Measurements from ENCODE around the gene FNDC5.
A peak's percentile ranks its signal among the peaks of the same experiment; 100 is the strongest.

Gene FNDC5

DNA sequence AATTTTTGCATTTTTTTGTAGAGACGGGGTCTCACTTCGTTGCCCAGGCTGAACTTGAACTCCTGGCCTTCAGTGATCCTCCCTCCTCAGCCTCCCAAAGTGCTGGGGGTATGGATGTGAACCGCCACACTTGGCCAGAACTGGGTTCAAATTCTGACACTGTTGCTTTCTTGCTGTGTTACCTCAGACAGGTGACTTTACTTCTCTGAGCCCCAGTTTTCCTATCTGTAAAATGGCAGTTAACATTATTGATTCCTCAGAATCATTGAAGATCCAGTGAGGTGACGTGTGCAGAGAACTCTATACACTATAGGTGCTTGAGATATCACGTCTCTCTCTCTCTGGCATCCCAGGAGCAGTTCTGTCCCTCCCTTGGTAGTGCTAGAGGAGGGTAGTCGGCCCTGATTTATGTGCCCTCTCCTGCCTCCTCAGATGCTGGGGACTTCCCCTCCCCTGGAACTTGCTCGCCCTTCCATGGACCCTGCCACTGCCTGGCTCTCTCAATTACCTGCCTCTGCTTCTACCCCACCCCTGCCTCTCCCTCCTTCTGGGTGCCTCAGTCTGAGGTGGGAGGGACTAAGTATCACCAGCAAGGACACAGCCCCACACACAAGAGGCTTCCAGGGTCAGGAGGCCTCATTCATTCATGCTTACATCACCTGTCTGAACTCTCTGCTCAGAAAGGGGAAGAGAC lies 12.8 kb upstream of the FNDC5 start:
- DNase-seq = no peak

- DNase-seq = no peak
Observed at GRCh38 chr1:32881871-32882850, 11.4 kb upstream of the FNDC5 start.

- no peak for DNase-seq
Observed at GRCh38 chr1:32881291-32881690, 10.6 kb upstream of the FNDC5 start.

- DNase-seq = no peak
Observed at GRCh38 chr1:32878637-32879041, 7.9 kb upstream of the FNDC5 start.

DNA sequence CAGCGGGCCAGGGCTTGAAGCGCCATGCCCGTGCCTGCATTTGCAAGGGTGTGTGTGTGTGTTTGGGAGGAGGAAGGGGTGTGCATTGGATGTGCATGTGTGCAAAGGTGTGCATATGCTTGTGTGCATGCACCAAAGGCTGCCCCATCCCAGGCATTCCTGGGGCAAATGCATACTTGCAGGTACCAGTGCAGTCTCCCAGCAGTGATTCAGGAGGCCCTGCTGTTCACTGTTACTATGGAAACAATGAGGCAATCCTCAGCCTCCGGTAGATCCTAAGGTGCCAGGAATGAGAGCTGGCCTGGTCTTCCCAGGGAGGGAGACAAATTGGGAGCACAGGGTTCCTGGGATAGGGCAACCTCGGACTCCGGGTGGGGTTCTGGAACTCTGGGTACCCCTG lies 7.5 kb upstream of the FNDC5 start:
- no peak for DNase-seq

GRCh38 chr1:32877211-32878110 lies 6.7 kb upstream of the FNDC5 start:
- DNase-seq = no peak

GRCh38 chr1:32876341-32877210 lies 5.9 kb upstream of the FNDC5 start:
- DNase-seq = peak in 1 of 2 experiments; percentile 47

DNA sequence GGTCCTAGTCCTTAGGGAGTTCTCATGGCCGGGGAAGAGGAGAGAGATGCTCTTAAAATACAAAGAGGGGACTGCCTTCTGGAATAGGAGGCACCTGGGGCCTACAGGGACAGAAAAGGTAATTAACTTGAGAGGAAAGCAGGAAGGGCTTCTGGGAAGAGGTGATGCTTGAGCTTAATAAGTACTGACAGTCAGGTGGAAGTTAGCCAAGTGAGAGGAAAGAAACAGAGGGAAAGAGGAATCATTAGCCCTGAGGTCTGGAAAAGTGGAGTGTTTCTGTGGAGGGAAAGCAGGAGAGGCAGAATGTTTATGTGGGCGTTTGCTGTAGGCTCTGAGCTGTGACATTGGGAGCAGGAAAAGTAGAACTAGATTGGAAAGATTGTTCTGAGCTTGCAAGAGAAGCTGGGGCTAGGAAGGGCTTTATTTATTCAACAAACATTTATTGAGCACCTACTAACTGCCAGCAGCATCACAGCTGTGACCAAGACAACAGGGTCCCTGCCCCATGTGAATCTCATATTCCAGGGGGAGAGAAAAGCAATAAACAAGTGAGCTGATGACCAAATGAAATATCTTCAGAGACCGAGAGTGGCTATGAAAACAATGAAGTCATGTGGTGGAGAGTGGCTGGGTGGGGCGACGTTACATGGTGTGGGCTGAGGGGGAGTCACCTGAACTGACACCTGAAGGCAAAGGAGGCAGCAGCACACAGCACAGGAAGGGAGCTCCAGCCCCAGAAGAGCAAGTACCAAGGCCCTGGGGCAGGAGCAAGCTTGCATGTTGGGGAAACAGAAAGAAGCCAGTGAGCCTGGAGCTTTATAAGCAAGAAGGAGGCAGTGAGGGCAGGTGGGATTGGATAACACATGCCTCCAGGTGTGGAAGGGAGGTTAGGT lies 4.4 kb upstream of the FNDC5 start:
- DNase-seq = no peak

DNA sequence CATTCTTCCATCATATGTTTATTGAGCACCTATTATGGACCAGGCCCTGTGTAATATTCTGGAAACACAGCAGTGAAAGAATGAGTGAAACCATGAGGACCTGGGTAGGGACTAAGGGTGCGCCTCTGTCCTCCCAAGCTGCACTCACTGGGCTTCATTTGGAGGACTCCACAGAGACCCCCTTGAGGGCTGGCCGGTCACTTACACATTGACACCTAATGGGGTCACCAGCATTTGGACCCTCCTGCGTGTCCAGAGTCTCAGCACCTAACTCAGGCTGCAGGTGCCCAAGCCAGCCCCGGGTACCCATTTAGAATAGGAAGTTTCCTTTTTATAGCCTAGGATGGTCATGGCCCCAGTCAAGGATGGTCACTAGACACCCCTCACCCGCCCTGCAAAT lies 2.8 kb upstream of the FNDC5 start:
- no peak for DNase-seq

GRCh38 chr1:32872192-32872460 lies 1.4 kb upstream of the FNDC5 start:
- DNase-seq = no peak

DNA sequence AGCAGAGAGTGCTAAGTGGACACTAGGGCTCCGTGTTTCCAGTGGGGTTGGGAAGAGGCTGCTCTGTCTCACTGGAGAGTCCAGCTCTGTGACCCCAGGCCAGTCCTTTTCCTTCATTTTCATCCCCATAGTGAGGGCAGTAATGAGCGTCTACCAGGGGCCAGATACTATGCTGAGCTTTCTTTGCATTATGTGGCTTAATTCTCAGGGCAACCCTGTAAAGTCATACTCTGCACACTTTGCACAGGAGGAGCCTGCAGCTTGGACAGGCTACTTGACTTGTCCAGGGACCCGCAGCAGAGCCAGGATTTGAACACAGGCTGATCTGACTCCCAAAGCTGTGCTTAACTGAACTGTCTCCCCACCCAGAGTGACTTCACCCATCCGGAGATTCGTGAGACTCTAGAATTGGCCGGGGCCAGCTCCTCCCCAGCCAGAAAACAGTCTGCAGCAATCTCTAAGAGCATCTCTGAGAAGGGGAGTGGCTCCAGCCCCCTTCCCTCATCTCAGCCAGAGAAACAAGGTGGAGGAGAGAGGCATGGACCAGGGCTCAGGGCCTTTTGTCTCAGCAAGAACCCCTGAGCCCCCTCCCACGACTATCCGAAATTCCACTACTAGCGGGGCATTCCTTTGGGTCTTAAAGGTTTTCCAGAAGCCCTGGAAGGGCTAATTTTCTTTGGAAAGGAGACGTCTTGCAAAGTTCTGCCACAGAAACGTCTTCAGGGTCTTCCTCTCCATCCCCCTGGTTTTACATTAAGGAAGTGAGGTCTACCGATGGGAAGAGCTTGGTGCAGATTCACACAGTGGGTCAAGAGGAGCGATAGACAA lies 866 bp upstream of the FNDC5 start:
- no peak for DNase-seq

DNA sequence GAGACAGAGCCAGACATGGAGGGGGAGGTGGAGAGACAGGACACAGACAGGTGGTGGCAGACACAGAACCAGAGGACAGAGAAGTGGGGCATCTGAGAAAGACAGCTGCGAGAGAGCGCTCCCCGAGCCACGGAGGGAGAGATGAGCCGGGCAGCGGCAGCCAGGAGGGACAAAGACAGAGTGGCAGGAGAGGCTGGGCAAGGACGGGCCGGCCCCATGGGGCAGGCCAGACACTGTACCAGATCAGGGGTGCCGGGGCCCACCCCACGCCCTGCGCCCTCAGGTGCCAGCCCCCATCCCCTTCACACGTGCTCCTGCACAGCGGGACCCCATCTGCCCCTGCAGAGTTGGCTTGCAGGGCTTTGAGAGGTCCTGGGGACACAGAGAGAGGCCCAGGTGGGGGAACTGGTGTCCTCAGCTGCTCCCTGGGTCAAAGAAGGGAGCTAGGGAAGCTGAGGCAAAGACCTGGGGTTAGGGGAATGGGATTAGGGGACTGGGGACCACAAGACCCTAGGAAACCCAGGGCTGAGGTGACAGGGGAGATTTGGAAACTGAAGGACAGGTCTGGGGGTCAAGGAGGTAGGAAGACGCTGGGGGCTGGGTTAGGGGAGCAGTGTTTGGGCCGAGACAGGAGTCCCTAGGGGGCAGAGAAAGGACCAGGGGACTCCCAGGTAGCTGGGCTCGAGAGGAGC lies 643 bp downstream of the FNDC5 start:
- DNase-seq = peak in 1 of 2 experiments; percentile 26

DNA sequence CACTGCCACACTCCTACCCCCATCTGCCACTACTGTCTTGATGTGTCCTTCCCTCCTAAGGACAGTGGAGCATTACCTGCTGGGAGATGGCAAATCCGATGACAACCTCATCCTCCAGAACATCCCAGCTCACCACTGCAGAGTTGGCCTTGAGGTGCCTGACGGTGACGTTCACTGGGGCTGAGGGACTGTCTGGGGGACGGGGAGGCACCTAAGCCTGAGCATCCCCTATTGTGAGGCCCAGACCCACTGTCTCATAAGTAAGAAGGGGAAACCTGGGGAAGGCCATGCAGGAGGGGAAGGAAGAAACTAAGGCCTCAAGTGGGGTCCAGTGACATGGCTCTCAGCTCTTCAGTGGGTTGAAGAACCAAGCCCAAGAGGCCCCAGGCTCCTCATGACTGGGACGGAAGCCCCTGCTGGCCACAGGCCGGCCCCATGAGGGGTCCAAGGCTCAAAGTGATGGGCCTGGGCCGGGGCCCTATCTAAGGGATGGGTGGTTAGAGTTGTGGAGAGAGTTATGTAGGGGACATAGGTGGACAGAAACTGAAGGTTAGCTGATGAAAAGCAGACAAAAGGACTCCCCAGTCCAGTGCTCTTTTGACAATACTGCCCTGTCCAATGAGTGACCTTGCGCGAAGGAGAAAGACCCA lies 1.8 kb downstream of the FNDC5 start:
- DNase-seq = no peak

DNA sequence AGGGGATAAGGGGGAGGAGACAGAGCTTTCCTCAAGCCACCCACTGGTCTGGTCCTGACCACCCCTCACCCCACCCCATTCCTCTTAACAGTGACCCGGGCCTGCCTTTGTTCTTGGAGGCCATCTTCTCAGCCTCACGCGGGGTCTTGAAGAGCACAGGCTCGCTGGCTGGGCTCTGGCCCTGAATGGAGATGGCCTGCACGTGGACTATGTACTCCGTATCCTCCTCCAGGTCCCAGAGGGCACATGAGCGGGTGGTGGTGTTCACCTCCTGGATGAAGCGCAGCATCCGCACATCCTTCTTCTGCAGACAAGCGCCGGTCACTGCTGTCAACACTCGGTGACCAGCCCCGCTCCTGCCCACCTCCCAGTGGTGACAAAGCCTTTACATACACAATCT lies 2.6 kb downstream of the FNDC5 start:
- DNase-seq = no peak

- no peak for DNase-seq
Observed at GRCh38 chr1:32867671-32868070, 3.0 kb downstream of the FNDC5 start.

GRCh38 chr1:32867151-32867550 lies 3.6 kb downstream of the FNDC5 start:
- no peak for DNase-seq

DNA sequence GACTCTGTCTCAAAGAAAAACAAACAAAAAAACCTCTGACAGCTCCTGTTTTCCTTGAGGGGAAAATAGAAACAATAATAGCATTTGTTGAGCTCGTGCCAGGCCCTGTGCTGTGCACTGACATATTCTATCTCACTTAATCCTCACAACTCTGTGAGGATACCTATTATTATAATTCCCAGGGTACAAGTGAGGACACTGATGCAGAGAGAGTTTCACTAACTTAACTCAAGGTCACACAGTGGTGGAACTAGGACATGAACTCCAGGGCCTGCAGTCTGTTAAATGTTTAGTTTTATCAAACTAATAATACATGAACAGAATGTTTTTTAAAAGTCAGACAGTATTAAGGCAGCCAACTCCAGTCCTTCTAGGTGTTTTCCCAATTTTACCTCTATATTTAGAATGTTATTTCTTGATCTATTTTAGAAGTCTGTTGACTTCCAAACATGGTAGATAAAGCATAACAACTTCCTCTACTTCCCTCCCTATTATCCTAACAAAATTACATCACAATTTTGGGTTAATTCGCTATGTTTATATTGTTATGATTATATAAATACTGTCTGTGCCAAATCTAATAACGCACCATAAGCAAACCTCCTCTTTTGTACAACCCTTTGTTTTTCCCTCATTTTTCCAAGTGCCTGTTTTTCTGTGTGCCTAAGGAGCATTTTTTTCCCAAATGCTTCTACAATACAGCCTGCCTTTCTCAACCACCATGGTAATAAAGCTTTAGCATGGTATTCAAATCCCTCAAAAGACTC lies 4.9 kb downstream of the FNDC5 start:
- DNase-seq = no peak

DNA sequence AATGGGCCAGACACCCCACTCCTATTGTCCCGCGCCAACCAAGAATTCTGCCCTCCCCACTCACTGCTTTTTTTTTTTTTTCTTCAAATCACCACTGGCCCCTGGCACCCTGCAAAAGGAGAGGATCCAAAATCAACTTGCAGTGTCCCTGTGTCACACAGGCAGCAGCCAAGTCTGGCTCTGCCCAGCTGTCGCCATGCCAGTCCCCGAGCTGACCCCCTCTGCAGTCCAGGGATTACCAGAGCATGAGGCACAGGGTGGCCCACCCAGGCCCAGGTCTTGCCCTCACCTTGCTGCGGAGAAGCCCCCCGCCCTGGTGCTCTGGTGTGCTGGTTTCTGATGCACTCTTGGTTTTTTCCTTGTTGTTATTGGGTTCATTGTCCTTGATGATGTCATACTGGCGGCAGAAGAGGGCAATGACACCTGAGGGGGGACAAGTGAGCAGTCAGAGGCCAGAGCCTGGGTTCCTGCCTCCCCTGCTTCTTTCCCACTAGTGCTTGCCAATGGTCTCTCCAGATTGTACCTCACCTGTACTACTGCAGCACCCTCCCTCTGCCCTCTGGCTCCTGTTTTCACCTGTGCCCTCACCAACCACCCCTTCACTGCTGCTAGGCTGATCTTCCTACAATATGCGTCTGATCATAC lies 6.2 kb downstream of the FNDC5 start:
- DNase-seq = no peak

All from SHP77 (cell line).